HFF-Myc (cell line): ENCODE data around the gene TOP2B.
A peak's percentile ranks its signal among the peaks of the same experiment; 100 is the strongest.

ENCODE experiments used
- DNase-seq: peaks from one replicate; pipeline ENCODE4 v3.0.0-alpha.2; 2011; ENCODE audit warnings: low read depth; ENCODE audit errors: extremely low read depth
- H3K4me3 ChIP-seq: replicated peaks from 2 replicates; pipeline ENCODE4 v1.5.1; 2011; ENCODE audit warnings: low read depth, mild to moderate bottlenecking, control low read depth, low read length
- CTCF ChIP-seq: IDR thresholded peaks from 2 replicates; pipeline ENCODE4 v1.5.1; 2012; ENCODE audit warnings: mild to moderate bottlenecking, low read depth, low read length, control low read depth; ENCODE audit errors: missing control alignments

Gene TOP2B

GRCh38 chr3:25678581-25678980 is 13.9 kb upstream of the TOP2B start:
- TF ChIP-seq CTCF = no peak
- no peak overlapping the region for H3K4me3 ChIP-seq
- DNase-seq = no peak

- H3K4me3 ChIP-seq = no peak overlapping the region
- DNase-seq = no peak
- TF ChIP-seq CTCF = no peak
These were observed 12.4 kb upstream of the TOP2B start for GRCh38 chr3:25677121-25677520.

- TF ChIP-seq CTCF = no peak
- H3K4me3 ChIP-seq = no peak overlapping the region
- no peak for DNase-seq
These were observed 10.0 kb upstream of the TOP2B start for GRCh38 chr3:25674670-25675069.

- no peak for DNase-seq
- H3K4me3 ChIP-seq = no peak overlapping the region
- TF ChIP-seq CTCF = no peak
These were observed 9.1 kb upstream of the TOP2B start for GRCh38 chr3:25673738-25674298.

- H3K4me3 ChIP-seq = peak overlapping the region; percentile 68
- TF ChIP-seq CTCF = no peak
- no peak for DNase-seq
These were observed 891 bp upstream of the TOP2B start for GRCh38 chr3:25665315-25666280.

- no peak for DNase-seq
- H3K4me3 ChIP-seq = peak overlapping the region; percentile 68
- no peak for TF ChIP-seq CTCF
These were observed 567 bp downstream of the TOP2B start for GRCh38 chr3:25663869-25664811.
